Adrenal gland (tissue), 12 donors: ENCODE measurements around the gene PGLYRP1. TPM values are rescaled to one million over a fixed set of nuclear protein-coding genes. Genes with fewer than 3 reads are reported as not detected.
A peak's percentile ranks its signal among the peaks of the same experiment; 100 is the strongest.

ENCODE experiments used
- DNase-seq, 7 donors: peaks; one replicate each; pipeline ENCODE4 v3.0.0-alpha.2; 2019 to 2020
- H3K27ac ChIP-seq, 5 donors: fragments of 200-600 bp; sonication (generic) in 4 of 5; 1 replicate in 3 of 5; 2 replicates in 2 of 5; pipeline versions ENCODE4 v1.5.1 to v1.8.0; 2016 to 2020; ENCODE audit warnings: mild to moderate bottlenecking in 1 of 5
- H3K27me3 ChIP-seq: fragments of 200-600 bp; 2 replicates; pipeline ENCODE4 v1.8.0; 2021
- H3K36me3 ChIP-seq, 2 donors: fragments of 200-600 bp; replicated peaks in 1 of 2; 1 replicate in 1 of 2; 2 replicates in 1 of 2; pipeline versions ENCODE4 v1.5.1 to v1.8.0; 2018 to 2022
- H3K4me1 ChIP-seq, 2 donors: fragments of 200-600 bp; replicated peaks in 1 of 2; 1 replicate in 1 of 2; 2 replicates in 1 of 2; pipeline versions ENCODE4 v1.5.1 to v1.8.0; 2018 to 2021
- H3K4me3 ChIP-seq, 4 donors: fragments of 200-600 bp; sonication (generic) in 3 of 4; one replicate each; pipeline ENCODE4 v1.5.1; 2016 to 2018
- H3K9me3 ChIP-seq, 3 donors: fragments of 200-600 bp; sonication (generic) in 1 of 3; replicated peaks in 1 of 3; 1 replicate in 2 of 3; 2 replicates in 1 of 3; pipeline versions ENCODE4 v1.5.1 to v1.8.0; 2016 to 2021
- POLR2A ChIP-seq, 2 donors: fragments of 450-650 bp; IDR thresholded peaks; one replicate each; pipeline ENCODE4 v1.6.1; 2017; ENCODE audit warnings: antibody characterized with exemption in 2 of 2, mild to moderate bottlenecking in 2 of 2, moderate library complexity in 1 of 2
- WGBS, 4 donors: extraction: QIAGEN DNeasy Blood & Tissue Kit in 2 of 4; methylation state at CpG; one replicate each; pipeline versions ENCODE4 v1.1.5 to v1.1.7; 2013 to 2017; 5-methylcytosine and 5-hydroxymethylcytosine counted together
- intact Hi-C, 2 donors: fragments of 100-400 bp; cut with DNase I; formaldehyde crosslinking; loops; one replicate each; pipeline versions ENCODE4 v1.14.1 to v1.15.0; 2022 to 2023
- polyA plus RNA-seq, 3 donors: library from polyadenylated mRNA; stranded (reverse); fragments of 200-250 nt in 2 of 3; fragments of 350-450 nt in 1 of 3; fragmentation: Illumina TruSeq in 1 of 3; extraction: RNeasy Lipid Tissue Mini Kit (QIAGEN cat#74804) in 1 of 3; gene quantifications; one replicate each; pipeline ENCODE4 v1.2.3, GENCODE V29; 2013 to 2014
- total RNA-seq, 9 donors: library from RNA; depleted of rRNA in 4 of 9; stranded (reverse); fragments of >200 nt in 4 of 9; fragments of 120-200 nt in 1 of 9; fragmentation: NEBNext Ultra II Directional in 1 of 9; extraction: Animal tissue kit (Norgen Biotek cat#: 25700) in 1 of 9; gene quantifications; one replicate each; pipeline versions ENCODE4 v1.1.0 to v1.2.4, GENCODE V29; 2013 to 2023
- TF ChIP-seq, protein P1 (sequence below), 6 experiments: fragments of 450-650 bp in 4 of 6; fragments of 200-600 bp in 2 of 6; sonication (generic) in 1 of 6; IDR thresholded peaks; 1 replicate in 5 of 6; 2 replicates in 1 of 6; pipeline versions ENCODE4 v1.5.1 to v1.8.0; 2016 to 2021; ENCODE audit warnings: antibody characterized with exemption in 6 of 6, mild to moderate bottlenecking in 2 of 6, moderate library complexity in 1 of 6
- donor health status: healthy with polysubstance abuse.
- donor health status: Bipolar disorder and iron deficiency.
- donor health status: DM: yes; HTN: yes; CAD: no.
- donor health status: DM: no; HTN: no; CAD: no.
- donor health status: DM: no; HTN: no; CAD: no.
- donor health status: DM: yes; HTN: yes; CAD: no.

The PGLYRP1 gene
- total and polyA plus RNA-seq, 12 donors, result 0.17 TPM; not detected in 10

GRCh38 chr19:46009530-46010510 is 13.0 kb downstream of the PGLYRP1 start:
- WGBS, 4 donors, result 56 to 81% (median 62%) methylated on average over 14 to 28 of the region's 28 CpGs
- intact Hi-C loops, result no loop called here
- Histone ChIP-seq H3K4me3 (no peak overlapping the region), H3K4me1 (peaks cover 2 to 3% of the 10 kb centered on the region in 2 donors), H3K27me3 (peaks cover 4% of the 10 kb centered on the region), H3K27ac (no peak overlapping the region), H3K9me3 (no peaks in the 10 kb centered on the region), H3K36me3 (no peaks in the 10 kb centered on the region)
- peak; percentile 54 to 87 (median 70) for DNase-seq
- no peak for TF ChIP-seq POLR2A (IDR thresholded peaks at IDR 0.05)
- TF ChIP-seq, protein P1, sequence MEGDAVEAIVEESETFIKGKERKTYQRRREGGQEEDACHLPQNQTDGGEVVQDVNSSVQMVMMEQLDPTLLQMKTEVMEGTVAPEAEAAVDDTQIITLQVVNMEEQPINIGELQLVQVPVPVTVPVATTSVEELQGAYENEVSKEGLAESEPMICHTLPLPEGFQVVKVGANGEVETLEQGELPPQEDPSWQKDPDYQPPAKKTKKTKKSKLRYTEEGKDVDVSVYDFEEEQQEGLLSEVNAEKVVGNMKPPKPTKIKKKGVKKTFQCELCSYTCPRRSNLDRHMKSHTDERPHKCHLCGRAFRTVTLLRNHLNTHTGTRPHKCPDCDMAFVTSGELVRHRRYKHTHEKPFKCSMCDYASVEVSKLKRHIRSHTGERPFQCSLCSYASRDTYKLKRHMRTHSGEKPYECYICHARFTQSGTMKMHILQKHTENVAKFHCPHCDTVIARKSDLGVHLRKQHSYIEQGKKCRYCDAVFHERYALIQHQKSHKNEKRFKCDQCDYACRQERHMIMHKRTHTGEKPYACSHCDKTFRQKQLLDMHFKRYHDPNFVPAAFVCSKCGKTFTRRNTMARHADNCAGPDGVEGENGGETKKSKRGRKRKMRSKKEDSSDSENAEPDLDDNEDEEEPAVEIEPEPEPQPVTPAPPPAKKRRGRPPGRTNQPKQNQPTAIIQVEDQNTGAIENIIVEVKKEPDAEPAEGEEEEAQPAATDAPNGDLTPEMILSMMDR (IDR thresholded peaks at IDR 0.05), result peak; percentile 53 to 91 (median 80)

DNA sequence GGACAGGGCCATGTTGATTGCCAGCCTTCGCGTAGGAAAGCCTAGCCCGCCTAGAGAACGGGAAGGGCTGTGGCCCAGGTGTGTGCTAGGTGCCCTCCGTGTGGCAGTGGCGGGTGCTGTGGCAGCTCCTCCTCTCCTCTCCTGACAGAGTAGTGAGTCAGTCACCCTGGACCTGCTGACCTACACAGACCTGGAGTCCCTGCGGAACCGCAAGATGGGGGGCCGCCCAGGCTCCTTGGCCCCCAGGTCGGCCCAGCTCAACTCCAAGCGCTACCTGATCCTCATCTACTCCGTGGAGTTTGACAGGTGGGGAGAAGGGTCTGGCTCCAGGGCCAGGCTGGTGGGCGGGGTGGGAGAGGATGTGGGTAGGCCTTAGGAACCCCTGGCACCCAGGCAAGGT is 16.4 kb downstream of the PGLYRP1 start:
- TF ChIP-seq, protein P1 (IDR thresholded peaks at IDR 0.05), result no peak
- no peak for TF ChIP-seq POLR2A (IDR thresholded peaks at IDR 0.05)
- Histone ChIP-seq H3K4me3 (no peak overlapping the region), H3K4me1 (no peaks in the 10 kb centered on the region), H3K9me3 (no peaks in the 10 kb centered on the region), H3K36me3 (no peaks in the 10 kb centered on the region), H3K27ac (no peak overlapping the region), H3K27me3 (no peaks in the 10 kb centered on the region)
- peak in 1 of 7 donors; percentile 42 for DNase-seq
- 94 to 98% (median 97%) methylated on average over 9 to 13 of the region's 13 CpGs for WGBS, 4 donors
- intact Hi-C loops, result no loop called here

GRCh38 chr19:46002678-46003275 is 20.1 kb downstream of the PGLYRP1 start:
- TF ChIP-seq, protein P1 (IDR thresholded peaks at IDR 0.05), result no peak
- no peak for TF ChIP-seq POLR2A (IDR thresholded peaks at IDR 0.05)
- Histone ChIP-seq H3K36me3 (no peaks in the 10 kb centered on the region), H3K4me3 (no peak overlapping the region), H3K27me3 (no peaks in the 10 kb centered on the region), H3K27ac (no peak overlapping the region), H3K4me1 (no peaks in the 10 kb centered on the region), H3K9me3 (no peaks in the 10 kb centered on the region)
- WGBS, 4 donors, result 96 to 98% (median 97%) methylated on average over 5 to 15 of the region's 15 CpGs
- DNase-seq, result no peak
- intact Hi-C loops, result no loop called here

DNA sequence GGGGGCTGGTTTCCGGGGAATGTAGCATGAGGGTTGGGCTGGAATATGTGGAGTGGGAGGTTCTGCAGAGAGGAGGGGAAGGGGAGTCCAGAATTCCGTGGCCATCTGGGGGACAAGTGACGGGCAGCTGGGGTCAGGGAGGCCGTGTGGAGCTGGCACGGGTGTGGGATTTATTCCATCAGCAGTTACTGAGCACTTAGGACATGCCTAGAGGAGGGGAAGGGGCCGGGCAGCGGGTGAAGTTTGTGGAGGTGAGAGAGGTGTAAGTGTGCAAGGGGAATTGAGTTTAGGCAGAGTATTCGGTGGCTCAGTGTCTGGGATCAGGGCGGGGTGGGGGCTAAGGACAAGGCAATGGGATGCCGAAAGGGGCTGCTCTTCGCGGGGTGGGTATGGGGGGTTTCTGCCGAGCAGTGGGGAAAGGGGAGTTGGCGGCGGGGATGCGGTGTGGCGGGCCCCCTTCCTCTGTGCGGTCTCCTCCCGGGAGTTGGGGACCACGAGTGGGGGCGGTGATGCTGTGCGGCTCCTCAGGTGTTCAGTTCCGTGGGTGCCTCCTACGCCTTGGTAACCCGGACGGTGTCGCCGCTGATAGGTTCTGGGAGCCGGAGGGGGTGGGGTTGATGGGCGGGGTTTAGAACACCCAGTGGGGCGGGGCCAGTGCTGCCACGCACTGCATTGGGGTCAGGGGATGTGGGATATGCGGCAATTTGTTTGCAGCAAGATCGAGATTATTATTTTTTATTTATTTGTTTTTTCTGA is 22.2 kb downstream of the PGLYRP1 start:
- Histone ChIP-seq H3K4me3 (no peak overlapping the region), H3K4me1 (peaks cover 3 to 8% of the 10 kb centered on the region in 2 donors), H3K36me3 (no peaks in the 10 kb centered on the region), H3K9me3 (no peaks in the 10 kb centered on the region), H3K27me3 (no peaks in the 10 kb centered on the region), H3K27ac (no peak overlapping the region)
- 7 to 14% (median 9%) methylated on average over 19 to 34 of the region's 34 CpGs for WGBS, 4 donors
- TF ChIP-seq, protein P1 (IDR thresholded peaks at IDR 0.05), result no peak
- TF ChIP-seq POLR2A (IDR thresholded peaks at IDR 0.05), result no peak
- DNase-seq, result peak in 6 of 7 donors; percentile 35 to 83 (median 44)
- intact Hi-C loops, result no loop called here
